GM18517 (cell line): ENCODE results near the gene STEAP3.

Experiments
- ATAC-seq: cut with Tn5 transposase; IDR thresholded peaks from one replicate; pipeline ENCODE4 v1.9.1; 2021; ENCODE audit warnings: mild to moderate bottlenecking, moderate library complexity; ENCODE audit not compliant: unreplicated experiment

The STEAP3 gene

DNA sequence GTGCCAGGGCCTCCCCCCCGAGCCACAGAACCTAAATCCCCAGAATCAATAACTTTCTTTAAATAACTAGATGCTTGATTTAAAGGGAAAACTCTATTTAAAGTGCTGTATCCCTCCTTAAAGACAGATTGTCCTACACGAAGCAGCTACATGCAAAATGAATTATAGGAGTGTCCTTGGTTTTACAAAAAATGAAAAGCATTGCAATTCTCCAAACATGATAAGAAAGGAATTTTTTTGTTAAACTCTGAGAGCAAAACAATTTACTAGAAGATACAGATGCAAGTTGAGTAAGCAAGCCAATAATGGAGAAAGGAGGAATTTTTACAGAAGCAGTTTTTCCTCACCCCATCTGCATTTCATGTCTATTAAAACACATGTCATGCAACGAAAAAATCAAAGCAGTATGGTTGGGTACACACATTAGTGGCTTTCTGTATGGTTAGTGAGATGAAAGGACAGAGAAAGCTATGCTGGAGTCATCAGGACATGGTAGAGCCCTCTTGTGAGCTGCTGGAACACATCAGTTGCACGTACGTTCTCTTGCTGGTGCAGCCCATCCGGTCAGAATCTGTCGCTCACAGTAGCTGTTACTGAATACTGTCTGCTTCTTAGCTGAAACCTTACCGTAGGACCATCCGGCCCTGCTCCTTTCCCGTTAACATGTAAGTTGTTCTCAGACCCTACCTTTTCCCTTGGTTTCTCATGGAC lies 25.9 kb upstream of the STEAP3 start:
- no peak for ATAC-seq

GRCh38 chr2:119198240-119198840 lies 25.3 kb upstream of the STEAP3 start:
- no peak for ATAC-seq

DNA sequence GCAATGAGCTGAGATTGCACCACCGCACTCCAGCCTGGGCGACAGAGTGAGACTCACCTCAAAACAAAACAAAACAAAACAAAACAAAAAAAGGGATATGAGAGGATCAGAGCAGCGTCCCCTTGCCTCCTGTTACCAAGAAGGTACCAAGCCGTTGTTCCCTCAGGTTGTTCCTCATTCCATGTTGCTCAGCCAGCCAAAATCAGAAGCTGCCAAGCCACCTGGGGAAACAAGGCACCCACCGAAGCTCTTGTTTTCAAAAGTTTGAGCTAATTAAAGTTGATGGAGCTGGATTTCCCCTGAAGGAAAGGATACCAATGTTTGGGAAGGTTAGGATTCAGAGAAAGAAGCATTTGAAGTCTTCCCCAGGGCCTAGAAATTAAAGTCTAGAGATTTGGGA lies 21.8 kb upstream of the STEAP3 start:
- no peak for ATAC-seq

- ATAC-seq = no peak
These were observed 20.9 kb upstream of the STEAP3 start for GRCh38 chr2:119202610-119203310.

- ATAC-seq = no peak
These were observed 19.1 kb upstream of the STEAP3 start for GRCh38 chr2:119204525-119204924.

GRCh38 chr2:119205001-119205706 lies 18.5 kb upstream of the STEAP3 start:
- no peak for ATAC-seq

DNA sequence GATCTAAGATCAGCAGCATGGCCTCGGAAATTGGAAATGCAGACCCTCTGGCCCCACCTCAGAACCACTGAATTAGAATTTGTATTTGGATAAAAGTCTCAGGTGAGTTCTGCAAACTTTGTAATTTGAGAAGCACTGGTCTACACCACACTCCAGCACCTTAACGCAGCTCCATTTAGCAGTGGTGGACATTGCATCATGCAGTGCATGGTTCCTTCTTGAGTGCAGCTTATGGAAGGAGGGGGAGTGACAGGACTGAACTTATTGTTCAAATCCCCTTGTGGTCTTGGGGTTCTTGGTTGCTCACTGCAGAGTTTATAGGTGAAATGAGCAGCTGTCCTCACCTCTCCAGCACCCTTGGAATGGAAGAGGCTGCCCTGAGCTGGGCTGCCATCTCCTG lies 17.4 kb upstream of the STEAP3 start:
- ATAC-seq = no peak

DNA sequence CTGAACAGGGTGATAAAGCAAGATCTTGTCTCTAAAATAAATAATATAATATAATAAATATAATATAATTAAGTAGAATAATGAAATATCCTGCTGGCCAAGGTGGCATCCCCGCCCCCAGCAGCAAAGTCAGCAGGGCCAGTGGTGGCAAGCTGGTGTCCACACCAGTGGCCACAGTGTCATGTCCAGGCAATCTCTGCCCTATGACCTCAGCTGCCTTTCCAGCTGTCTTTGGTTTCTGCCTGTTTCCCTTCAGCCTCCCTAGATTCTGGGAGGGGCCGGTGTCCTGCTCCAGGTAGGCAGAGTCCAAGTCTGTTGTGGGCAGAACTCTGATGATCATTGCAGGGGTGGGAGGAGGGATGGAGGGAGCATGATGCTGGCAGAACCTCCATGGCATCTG lies 16.2 kb upstream of the STEAP3 start:
- ATAC-seq = no peak

- no peak for ATAC-seq
These were observed 14.8 kb upstream of the STEAP3 start for GRCh38 chr2:119208791-119209203.

DNA sequence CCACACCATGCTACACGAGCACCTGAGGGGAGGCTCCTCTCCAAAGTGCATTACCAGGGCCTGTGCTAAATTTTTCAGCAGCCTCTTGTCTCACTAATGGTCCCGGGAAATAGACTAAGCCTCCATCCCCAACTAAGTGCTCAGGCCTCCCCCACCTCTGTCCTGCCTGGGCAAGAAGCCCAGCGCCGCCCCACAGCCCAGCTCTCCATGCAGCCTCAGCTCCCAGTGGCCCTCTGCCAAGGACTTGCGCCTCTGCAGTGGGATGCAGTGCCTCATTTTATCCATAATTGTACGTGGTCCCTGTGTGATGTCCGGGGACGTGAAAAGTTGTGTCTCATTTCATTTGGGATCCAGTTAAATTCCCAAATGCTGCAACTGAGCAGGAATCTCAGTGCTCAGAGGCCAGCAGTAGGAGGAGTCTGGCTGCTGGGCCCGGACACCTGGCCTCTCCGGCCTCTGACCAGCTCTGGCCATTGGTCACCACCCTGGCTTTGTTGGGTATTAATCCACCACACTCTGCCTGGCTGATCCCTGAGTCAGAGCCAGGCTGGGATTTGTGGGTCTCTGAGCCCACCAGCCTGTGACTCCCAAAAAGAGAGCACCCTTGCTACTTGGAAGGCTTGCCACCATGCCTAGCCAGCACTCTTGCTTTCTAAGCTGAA lies 11.4 kb upstream of the STEAP3 start:
- ATAC-seq = no peak

GRCh38 chr2:119214453-119215037 lies 9.1 kb upstream of the STEAP3 start:
- no peak for ATAC-seq

DNA sequence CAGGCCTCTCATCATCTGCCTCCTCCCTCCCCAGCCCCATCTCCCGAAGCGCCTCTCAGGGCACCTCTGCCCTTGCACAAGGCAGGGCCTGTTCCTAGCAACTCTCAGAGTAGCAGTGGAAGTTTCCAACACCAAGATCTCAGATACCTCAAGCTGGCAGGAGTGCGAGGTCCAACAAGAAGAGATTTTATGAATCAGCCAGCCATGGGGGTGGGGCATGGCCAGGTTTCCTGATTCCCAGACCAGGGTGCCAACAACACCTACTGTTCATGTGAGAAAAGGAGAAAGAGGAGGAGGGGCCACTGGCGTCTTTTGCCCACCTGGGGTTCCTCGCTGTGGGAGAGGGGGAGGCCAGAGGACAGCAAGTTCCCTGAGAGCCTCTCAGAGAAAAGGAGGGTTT lies 6.6 kb upstream of the STEAP3 start:
- no peak for ATAC-seq

- no peak for ATAC-seq
These were observed 5.1 kb upstream of the STEAP3 start for GRCh38 chr2:119218478-119219064.

GRCh38 chr2:119219873-119220272 lies 3.8 kb upstream of the STEAP3 start:
- ATAC-seq = no peak

DNA sequence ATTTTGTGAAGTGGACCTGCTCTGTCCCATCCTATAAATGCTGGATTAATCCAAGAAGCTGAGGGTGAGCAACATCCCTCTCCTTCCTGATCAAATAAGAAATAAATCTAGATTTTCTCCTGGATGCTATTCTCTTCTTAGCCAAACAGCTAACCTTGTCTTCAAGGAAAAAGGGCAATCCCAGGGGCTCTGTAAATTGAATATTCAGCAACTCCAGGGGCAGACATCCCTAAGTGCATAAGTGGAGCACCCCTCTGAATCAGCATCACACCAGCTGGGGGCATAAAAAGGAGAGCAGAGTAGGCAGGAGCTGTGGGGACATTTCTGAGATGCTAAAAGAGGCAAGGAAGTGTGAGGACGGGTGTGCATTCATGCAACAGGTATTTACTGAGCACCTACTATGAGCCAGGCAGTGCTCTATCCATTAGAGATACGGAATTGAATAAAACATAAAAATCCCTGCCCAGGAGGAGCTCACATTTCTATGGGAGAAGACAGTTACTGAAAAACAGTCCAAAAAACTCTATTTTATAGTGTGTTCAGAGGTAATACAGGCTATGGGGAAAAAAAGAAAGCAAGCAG lies 2.8 kb upstream of the STEAP3 start:
- ATAC-seq = no peak

GRCh38 chr2:119221609-119222008 lies 2.0 kb upstream of the STEAP3 start:
- no peak for ATAC-seq

GRCh38 chr2:119222213-119222612 lies 1.4 kb upstream of the STEAP3 start:
- no peak for ATAC-seq

- no peak for ATAC-seq
These were observed 642 bp upstream of the STEAP3 start for GRCh38 chr2:119222863-119223520.

GRCh38 chr2:119224391-119225104 lies 914 bp downstream of the STEAP3 start:
- no peak for ATAC-seq
